ENCODE measurements around the gene TP53I3. TPM values are rescaled to one million over a fixed set of nuclear protein-coding genes. Genes with fewer than 3 reads are reported as not detected.

TP53I3 gene
- total RNA-seq, 1 experiment from 2014 or later, result 20.1 TPM

DNA sequence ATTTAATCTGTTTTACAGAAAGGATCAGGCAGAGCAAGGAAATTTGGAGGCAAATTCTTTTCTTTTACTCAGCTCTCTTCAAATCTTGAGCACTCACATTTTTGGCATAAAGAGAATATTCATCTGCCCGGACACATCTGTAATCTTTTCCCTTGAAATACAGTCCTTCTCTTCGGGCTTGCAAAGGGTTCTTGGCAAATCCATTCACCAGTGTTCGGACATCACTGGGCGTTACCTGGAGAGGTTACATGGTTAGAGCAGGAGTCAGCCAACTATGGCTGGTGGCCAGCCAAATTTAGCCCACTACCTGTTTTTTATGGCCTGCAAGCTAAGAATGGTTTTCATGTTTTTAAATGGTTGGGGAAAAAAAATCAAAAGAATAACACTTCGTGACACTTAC, 36.4 kb upstream of the TP53I3 start:
- H3K4me3 ChIP-seq (replicated peaks in 1 of 2; ENCODE audit: low read depth in 1 of 2, low read length in 2 of 2), result no peak overlapping the region
- POLR2A ChIA-PET, result interaction anchor here (1.0 kb wide), 1 partner anchor 44 kb away, joined by 3 read pairs; no protein-coding TSS in a partner anchor
- no peaks in the 10 kb centered on the region for H3K79me2 ChIP-seq (ENCODE audit: insufficient read depth, low read length)
- BruUV-seq (replicated peaks), result no TSS peak
- H3K36me3 ChIP-seq (ENCODE audit: control insufficient read depth in 1 of 2, insufficient read depth in 2 of 2, low read length in 2 of 2), result no peaks in the 10 kb centered on the region
- no peak overlapping the region for H3K4me2 ChIP-seq (ENCODE audit: low read length)
- H3K27me3 ChIP-seq (ENCODE audit: insufficient read depth, low read length), result no peaks in the 10 kb centered on the region
- no peak overlapping the region for H3K9ac ChIP-seq (ENCODE audit: low read length)
- CTCF ChIA-PET, result no interaction called here
- H3K27ac ChIP-seq (ENCODE audit: low read depth, low read length), result no peak overlapping the region
- RAD21 ChIA-PET (ENCODE audit: low non-redundant PET in 1 of 2, low total read pairs in 2 of 2, uncharacterized antibody in 2 of 2, unreplicated experiment in 2 of 2), result no interaction called here
- no peaks in the 10 kb centered on the region for H4K20me1 ChIP-seq (ENCODE audit: insufficient read depth)
- no peaks in the 10 kb centered on the region for H3K9me2 ChIP-seq (ENCODE audit: insufficient read depth)
- DNase-seq (ENCODE audit: low read depth, low spot score), result no peak
- intact Hi-C loops (cut with micrococcal nuclease), result no loop called here
- H2AFZ ChIP-seq (ENCODE audit: low read depth, low read length, poor library complexity, severe bottlenecking), result no peak overlapping the region
- ATAC-seq, result no peak
- H3K4me1 ChIP-seq (ENCODE audit: control insufficient read depth in 1 of 2, insufficient read depth in 2 of 2, low read length in 2 of 2), result peaks cover 7 to 15% of the 10 kb centered on the region in 2 experiments; a peak in 3 of 4 replicates
- TF ChIP-seq ZNF274 (IDR thresholded peaks at IDR 0.05; ENCODE audit: low read depth, low read length), result no peak
- no peak for TF ChIP-seq POLR2AphosphoS5 (IDR thresholded peaks at IDR 0.05; ENCODE audit: low read depth, low read length)
- no peak for TF ChIP-seq TCF7L2 (IDR thresholded peaks at IDR 0.05; ENCODE audit: borderline replicate concordance, extremely low read depth, insufficient read depth, insufficient read length)
- TF ChIP-seq, protein P1, sequence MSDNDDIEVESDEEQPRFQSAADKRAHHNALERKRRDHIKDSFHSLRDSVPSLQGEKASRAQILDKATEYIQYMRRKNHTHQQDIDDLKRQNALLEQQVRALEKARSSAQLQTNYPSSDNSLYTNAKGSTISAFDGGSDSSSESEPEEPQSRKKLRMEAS (IDR thresholded peaks at IDR 0.05), result no peak
- TF ChIP-seq POLR2A (IDR thresholded peaks at IDR 0.05; ENCODE audit: borderline replicate concordance, extremely low read depth, insufficient read depth, insufficient read length), result no peak
- no peak for TF ChIP-seq EGR1 (IDR thresholded peaks at IDR 0.05; ENCODE audit: low read depth)
- TF ChIP-seq RAD21 (IDR thresholded peaks at IDR 0.05; ENCODE audit: low read depth), result no peak
- no peak for TF ChIP-seq ZFX (IDR thresholded peaks at IDR 0.05)
- no peak for TF ChIP-seq CBX3 (IDR thresholded peaks at IDR 0.05; ENCODE audit: low read depth)
- TF ChIP-seq SP1 (IDR thresholded peaks at IDR 0.05; ENCODE audit: low read depth), result no peak
- TF ChIP-seq FOSL1 (IDR thresholded peaks at IDR 0.05; ENCODE audit: low read depth), result no peak
- no peak for TF ChIP-seq JUND (IDR thresholded peaks at IDR 0.05)
- H3K9me3 ChIP-seq (ENCODE audit: control insufficient read depth in 1 of 2, insufficient read depth in 1 of 2, low read depth in 1 of 2, low read length in 2 of 2), result no peaks in the 10 kb centered on the region

DNA sequence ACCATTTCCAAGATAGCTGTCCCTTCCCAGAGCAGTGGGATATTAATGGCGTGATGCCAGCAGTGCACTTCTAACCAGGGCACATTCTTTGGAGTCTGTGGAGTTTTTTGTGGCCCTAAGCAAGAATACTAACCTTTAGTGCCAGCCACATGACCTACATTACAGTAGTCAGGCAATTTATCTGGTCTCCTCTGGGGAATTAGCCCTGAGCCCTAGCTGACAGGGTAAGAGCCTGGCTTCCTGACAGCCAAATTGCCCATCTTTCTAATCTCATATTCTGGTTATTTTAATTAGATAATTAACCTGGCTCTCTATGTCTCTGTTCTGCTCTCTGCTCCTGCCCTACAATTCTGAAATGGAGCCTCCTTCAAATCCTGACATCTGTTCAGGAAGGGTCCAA, 33.3 kb upstream of the TP53I3 start:
- no TSS peak for BruUV-seq (replicated peaks)
- Histone ChIP-seq H3K79me2 (ENCODE audit: insufficient read depth, low read length) (no peaks in the 10 kb centered on the region), H3K4me2 (ENCODE audit: low read length) (no peak overlapping the region), H3K9me3 (ENCODE audit: control insufficient read depth in 1 of 2, insufficient read depth in 1 of 2, low read depth in 1 of 2, low read length in 2 of 2) (no peaks in the 10 kb centered on the region), H3K9ac (ENCODE audit: low read length) (no peak overlapping the region), H3K27me3 (ENCODE audit: insufficient read depth, low read length) (no peaks in the 10 kb centered on the region), H3K4me3 (replicated peaks in 1 of 2; ENCODE audit: low read depth in 1 of 2, low read length in 2 of 2) (no peak overlapping the region), H4K20me1 (ENCODE audit: insufficient read depth) (no peaks in the 10 kb centered on the region), H2AFZ (ENCODE audit: low read depth, low read length, poor library complexity, severe bottlenecking) (no peak overlapping the region), H3K27ac (ENCODE audit: low read depth, low read length) (no peak overlapping the region), H3K36me3 (ENCODE audit: control insufficient read depth in 1 of 2, insufficient read depth in 2 of 2, low read length in 2 of 2) (no peaks in the 10 kb centered on the region), H3K4me1 (ENCODE audit: control insufficient read depth in 1 of 2, insufficient read depth in 2 of 2, low read length in 2 of 2) (peaks cover 3 to 7% of the 10 kb centered on the region in 2 experiments; a peak in 2 of 4 replicates), H3K9me2 (ENCODE audit: insufficient read depth) (no peaks in the 10 kb centered on the region)
- no peak for ATAC-seq
- DNase-seq (ENCODE audit: low read depth, low spot score), result no peak
- intact Hi-C loops (cut with micrococcal nuclease), result no loop called here
- ChIA-PET RAD21 (ENCODE audit: low non-redundant PET in 1 of 2, low total read pairs in 2 of 2, uncharacterized antibody in 2 of 2, unreplicated experiment in 2 of 2) (no interaction called here), POLR2A (no interaction called here), CTCF (no interaction called here)
- TF ChIP-seq, protein P2, sequence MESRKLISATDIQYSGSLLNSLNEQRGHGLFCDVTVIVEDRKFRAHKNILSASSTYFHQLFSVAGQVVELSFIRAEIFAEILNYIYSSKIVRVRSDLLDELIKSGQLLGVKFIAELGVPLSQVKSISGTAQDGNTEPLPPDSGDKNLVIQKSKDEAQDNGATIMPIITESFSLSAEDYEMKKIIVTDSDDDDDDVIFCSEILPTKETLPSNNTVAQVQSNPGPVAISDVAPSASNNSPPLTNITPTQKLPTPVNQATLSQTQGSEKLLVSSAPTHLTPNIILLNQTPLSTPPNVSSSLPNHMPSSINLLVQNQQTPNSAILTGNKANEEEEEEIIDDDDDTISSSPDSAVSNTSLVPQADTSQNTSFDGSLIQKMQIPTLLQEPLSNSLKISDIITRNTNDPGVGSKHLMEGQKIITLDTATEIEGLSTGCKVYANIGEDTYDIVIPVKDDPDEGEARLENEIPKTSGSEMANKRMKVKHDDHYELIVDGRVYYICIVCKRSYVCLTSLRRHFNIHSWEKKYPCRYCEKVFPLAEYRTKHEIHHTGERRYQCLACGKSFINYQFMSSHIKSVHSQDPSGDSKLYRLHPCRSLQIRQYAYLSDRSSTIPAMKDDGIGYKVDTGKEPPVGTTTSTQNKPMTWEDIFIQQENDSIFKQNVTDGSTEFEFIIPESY (IDR thresholded peaks at IDR 0.05; ENCODE audit: extremely low read depth, insufficient replicate concordance, low read length), result no peak
- TF ChIP-seq POLR2AphosphoS5 (IDR thresholded peaks at IDR 0.05; ENCODE audit: low read depth, low read length) (no peak), YY1 (IDR thresholded peaks at IDR 0.05; ENCODE audit: extremely low read depth, insufficient replicate concordance, low read depth, low read length) (no peak), ATF3 (IDR thresholded peaks at IDR 0.05) (no peak), JUND (IDR thresholded peaks at IDR 0.05) (no peak), CBX3 (IDR thresholded peaks at IDR 0.05; ENCODE audit: low read depth) (no peak), EZH2phosphoT487 (IDR thresholded peaks at IDR 0.05; ENCODE audit: borderline replicate concordance) (no peak), SP1 (IDR thresholded peaks at IDR 0.05; ENCODE audit: low read depth) (no peak), SRF (IDR thresholded peaks at IDR 0.05; ENCODE audit: low read depth) (no peak), EZH2 (IDR thresholded peaks at IDR 0.05) (no peak), RAD21 (IDR thresholded peaks at IDR 0.05; ENCODE audit: low read depth) (no peak), CEBPB (IDR thresholded peaks at IDR 0.05; ENCODE audit: low read depth) (no peak), FOSL1 (IDR thresholded peaks at IDR 0.05; ENCODE audit: low read depth) (no peak), TCF7L2 (IDR thresholded peaks at IDR 0.05; ENCODE audit: borderline replicate concordance, extremely low read depth, insufficient read depth, insufficient read length) (no peak)
